Measurements from ENCODE around the gene TEX51.

The TEX51 gene

DNA sequence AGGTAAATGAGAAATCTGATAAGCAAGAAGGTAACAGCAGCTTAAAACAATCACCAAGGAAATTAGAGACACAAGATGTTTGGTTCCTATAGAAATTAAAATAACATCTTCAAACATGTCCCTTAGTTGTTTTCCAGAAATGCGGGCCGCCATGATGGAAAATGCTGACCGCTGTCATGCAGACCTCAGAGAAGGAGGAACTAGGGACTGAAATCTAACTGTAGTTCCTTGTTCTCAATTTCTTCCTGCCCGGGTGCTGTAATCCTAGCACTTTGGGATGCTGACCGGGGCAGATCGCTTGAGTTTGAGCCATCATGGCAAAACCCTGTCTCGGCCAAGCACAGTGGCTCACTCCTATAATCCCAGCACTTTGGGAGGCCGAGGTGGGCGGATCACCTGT lies 51.1 kb downstream of the TEX51 start:
- DNase-seq (ENCODE audit: low read depth in 4 of 4, low spot score in 1 of 4): no peak

DNA sequence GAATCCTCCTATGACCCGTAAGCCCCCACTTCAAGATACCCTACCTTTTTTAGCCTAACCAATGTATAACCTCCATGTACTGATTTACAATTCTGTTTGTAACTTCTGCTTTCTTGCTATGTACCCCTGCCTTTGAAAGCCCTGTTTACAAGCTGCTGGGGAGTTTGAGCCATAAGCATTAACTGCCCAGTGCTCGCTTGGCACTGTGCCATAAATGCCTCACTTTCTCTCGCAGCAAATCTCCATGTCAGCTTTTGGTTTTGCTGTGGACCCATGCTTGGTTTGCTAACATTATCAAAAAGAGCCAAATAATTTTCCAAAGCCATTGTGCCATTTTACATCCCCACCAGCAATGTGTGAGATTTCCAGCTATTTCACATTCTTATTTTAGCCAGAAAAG lies 51.8 kb downstream of the TEX51 start:
- no peak for DNase-seq (ENCODE audit: low read depth in 4 of 4, low spot score in 1 of 4)

Data from stimulated activated CD4-positive, alpha-beta T cell treated with anti-CD3 and anti-CD28 coated beads, Interleukin-1b, Interleukin-23, amount 100 ng/mL, for 24 hours (primary cell).